Measurements from ENCODE around the gene LIN7B. TPM values are rescaled to one million over a fixed set of nuclear protein-coding genes. Genes with fewer than 3 reads are reported as not detected.

Gene LIN7B
- total and polyA plus RNA-seq, 9 of the 15 experiments (the other 6 are each of a cell fraction or from before 2014, with no cell fraction given): 0.89 to 15.7 (median 4.0) TPM

DNA sequence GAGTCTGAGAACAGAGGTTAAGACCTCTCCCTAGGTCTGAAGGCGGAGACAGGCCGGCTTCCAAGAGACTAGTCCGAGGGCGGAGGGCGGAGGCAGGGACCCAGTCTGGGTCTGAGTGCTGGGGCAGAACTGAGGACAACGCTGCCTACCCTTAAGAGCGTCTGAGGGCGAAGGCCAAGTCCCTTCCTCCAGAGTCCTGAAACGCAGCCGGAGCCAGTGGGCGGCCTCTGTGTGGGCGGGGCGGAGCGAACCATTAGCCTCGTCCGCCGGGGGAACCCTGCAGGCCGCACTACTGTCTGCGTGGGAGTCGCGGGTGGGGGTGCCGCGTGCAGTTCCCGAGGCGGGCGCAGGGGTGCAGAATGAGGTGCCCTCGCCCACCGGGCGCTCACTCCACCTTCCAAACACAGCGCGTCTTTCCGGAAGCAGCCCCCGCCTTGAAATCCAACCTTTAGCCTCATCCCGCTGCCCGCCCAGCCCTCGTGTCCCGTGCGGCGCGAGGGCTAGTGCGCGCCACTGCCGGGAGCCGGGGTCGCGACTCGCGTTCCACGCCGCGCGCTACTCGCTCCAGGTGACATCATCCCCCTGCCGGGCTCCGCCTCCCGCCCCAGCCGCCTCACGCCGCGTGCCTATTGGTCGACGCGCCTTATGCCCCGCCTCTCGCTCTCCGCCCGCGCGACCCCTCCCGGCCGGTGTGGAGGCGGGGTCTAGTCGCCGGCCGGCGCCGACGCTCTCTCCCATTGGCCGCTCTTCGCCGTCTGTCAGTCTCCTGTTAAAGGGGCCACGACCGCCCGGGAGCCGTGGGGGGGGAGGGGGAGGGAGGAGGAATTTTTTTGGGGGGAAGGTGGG, 4.6 kb downstream of the LIN7B start, which contains the start of gene C19orf73 (continued):
- TF ChIP-seq RBM14 (IDR thresholded peaks at IDR 0.05; ENCODE audit: borderline replicate concordance, insufficient read depth, low read depth, low read length) (no peak), NR4A1 (CRISPR knock-in tag; IDR thresholded peaks at IDR 0.05) (peak; percentile 59; the same call in 1 of the 2 replicates), NR4A1 (tag; IDR thresholded peaks at IDR 0.05) (peak; percentile 51; the same call in 1 of the 2 replicates), FOXK1 (CRISPR knock-in tag; IDR thresholded peaks at IDR 0.05; ENCODE audit: borderline replicate concordance) (no peak; the same call in 1 of the 2 replicates), TCF7 (IDR thresholded peaks at IDR 0.05; ENCODE audit: borderline replicate concordance) (peak; percentile 16; the same call in 1 of the 2 replicates), RHOXF2B (CRISPR knock-in tag; conservative IDR thresholded peaks at IDR 0.05) (no peak; the same call in 1 of the 2 replicates), ZNF134 (CRISPR knock-in tag; conservative IDR thresholded peaks at IDR 0.05) (0 out of 2 replicates have a peak, but pooled peaks have one; percentile 32), BACH1 (tag; IDR thresholded peaks at IDR 0.05) (no peak), NCOA4 (IDR thresholded peaks at IDR 0.05; ENCODE audit: partially characterized antibody) (no peak), SNRNP70 (optimal IDR thresholded peaks at IDR 0.05; ENCODE audit: low read depth, low read length) (no peak)
- TF ChIP-seq, protein P1, sequence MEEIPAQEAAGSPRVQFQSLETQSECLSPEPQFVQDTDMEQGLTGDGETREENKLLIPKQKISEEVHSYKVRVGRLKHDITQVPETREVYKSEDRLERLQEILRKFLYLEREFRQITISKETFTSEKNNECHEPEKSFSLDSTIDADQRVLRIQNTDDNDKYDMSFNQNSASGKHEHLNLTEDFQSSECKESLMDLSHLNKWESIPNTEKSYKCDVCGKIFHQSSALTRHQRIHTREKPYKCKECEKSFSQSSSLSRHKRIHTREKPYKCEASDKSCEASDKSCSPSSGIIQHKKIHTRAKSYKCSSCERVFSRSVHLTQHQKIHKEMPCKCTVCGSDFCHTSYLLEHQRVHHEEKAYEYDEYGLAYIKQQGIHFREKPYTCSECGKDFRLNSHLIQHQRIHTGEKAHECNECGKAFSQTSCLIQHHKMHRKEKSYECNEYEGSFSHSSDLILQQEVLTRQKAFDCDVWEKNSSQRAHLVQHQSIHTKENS (CRISPR knock-in tag; IDR thresholded peaks at IDR 0.05): no peak
- TF ChIP-seq, protein P2, sequence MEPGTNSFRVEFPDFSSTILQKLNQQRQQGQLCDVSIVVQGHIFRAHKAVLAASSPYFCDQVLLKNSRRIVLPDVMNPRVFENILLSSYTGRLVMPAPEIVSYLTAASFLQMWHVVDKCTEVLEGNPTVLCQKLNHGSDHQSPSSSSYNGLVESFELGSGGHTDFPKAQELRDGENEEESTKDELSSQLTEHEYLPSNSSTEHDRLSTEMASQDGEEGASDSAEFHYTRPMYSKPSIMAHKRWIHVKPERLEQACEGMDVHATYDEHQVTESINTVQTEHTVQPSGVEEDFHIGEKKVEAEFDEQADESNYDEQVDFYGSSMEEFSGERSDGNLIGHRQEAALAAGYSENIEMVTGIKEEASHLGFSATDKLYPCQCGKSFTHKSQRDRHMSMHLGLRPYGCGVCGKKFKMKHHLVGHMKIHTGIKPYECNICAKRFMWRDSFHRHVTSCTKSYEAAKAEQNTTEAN (CRISPR knock-in tag; IDR thresholded peaks at IDR 0.05): 0 out of 2 replicates have a peak, but pooled peaks have one; percentile 42
- TF ChIP-seq, protein P3, sequence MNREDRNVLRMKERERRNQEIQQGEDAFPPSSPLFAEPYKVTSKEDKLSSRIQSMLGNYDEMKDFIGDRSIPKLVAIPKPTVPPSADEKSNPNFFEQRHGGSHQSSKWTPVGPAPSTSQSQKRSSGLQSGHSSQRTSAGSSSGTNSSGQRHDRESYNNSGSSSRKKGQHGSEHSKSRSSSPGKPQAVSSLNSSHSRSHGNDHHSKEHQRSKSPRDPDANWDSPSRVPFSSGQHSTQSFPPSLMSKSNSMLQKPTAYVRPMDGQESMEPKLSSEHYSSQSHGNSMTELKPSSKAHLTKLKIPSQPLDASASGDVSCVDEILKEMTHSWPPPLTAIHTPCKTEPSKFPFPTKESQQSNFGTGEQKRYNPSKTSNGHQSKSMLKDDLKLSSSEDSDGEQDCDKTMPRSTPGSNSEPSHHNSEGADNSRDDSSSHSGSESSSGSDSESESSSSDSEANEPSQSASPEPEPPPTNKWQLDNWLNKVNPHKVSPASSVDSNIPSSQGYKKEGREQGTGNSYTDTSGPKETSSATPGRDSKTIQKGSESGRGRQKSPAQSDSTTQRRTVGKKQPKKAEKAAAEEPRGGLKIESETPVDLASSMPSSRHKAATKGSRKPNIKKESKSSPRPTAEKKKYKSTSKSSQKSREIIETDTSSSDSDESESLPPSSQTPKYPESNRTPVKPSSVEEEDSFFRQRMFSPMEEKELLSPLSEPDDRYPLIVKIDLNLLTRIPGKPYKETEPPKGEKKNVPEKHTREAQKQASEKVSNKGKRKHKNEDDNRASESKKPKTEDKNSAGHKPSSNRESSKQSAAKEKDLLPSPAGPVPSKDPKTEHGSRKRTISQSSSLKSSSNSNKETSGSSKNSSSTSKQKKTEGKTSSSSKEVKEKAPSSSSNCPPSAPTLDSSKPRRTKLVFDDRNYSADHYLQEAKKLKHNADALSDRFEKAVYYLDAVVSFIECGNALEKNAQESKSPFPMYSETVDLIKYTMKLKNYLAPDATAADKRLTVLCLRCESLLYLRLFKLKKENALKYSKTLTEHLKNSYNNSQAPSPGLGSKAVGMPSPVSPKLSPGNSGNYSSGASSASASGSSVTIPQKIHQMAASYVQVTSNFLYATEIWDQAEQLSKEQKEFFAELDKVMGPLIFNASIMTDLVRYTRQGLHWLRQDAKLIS (CRISPR knock-in tag; IDR thresholded peaks at IDR 0.05): peak; percentile 97
- TF ChIP-seq, protein P4, sequence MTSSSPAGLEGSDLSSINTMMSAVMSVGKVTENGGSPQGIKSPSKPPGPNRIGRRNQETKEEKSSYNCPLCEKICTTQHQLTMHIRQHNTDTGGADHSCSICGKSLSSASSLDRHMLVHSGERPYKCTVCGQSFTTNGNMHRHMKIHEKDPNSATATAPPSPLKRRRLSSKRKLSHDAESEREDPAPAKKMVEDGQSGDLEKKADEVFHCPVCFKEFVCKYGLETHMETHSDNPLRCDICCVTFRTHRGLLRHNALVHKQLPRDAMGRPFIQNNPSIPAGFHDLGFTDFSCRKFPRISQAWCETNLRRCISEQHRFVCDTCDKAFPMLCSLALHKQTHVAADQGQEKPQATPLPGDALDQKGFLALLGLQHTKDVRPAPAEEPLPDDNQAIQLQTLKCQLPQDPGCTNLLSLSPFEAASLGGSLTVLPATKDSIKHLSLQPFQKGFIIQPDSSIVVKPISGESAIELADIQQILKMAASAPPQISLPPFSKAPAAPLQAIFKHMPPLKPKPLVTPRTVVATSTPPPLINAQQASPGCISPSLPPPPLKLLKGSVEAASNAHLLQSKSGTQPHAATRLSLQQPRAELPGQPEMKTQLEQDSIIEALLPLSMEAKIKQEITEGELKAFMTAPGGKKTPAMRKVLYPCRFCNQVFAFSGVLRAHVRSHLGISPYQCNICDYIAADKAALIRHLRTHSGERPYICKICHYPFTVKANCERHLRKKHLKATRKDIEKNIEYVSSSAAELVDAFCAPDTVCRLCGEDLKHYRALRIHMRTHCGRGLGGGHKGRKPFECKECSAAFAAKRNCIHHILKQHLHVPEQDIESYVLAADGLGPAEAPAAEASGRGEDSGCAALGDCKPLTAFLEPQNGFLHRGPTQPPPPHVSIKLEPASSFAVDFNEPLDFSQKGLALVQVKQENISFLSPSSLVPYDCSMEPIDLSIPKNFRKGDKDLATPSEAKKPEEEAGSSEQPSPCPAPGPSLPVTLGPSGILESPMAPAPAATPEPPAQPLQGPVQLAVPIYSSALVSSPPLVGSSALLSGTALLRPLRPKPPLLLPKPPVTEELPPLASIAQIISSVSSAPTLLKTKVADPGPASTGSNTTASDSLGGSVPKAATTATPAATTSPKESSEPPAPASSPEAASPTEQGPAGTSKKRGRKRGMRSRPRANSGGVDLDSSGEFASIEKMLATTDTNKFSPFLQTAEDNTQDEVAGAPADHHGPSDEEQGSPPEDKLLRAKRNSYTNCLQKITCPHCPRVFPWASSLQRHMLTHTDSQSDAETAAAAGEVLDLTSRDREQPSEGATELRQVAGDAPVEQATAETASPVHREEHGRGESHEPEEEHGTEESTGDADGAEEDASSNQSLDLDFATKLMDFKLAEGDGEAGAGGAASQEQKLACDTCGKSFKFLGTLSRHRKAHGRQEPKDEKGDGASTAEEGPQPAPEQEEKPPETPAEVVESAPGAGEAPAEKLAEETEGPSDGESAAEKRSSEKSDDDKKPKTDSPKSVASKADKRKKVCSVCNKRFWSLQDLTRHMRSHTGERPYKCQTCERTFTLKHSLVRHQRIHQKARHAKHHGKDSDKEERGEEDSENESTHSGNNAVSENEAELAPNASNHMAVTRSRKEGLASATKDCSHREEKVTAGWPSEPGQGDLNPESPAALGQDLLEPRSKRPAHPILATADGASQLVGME (CRISPR knock-in tag; IDR thresholded peaks at IDR 0.05): peak; percentile 36; the same call in 1 of the 2 replicates
